Spleen (tissue), 7 donors: ENCODE measurements around the gene SHISA9.

Experiments
- POLR2A ChIP-seq, 3 donors: fragments of 450-650 bp; IDR thresholded peaks; one replicate each; pipeline ENCODE4 v1.5.1; 2017; ENCODE audit warnings: antibody characterized with exemption in 3 of 3, mild to moderate bottlenecking in 1 of 3
- POLR2AphosphoS5 ChIP-seq, 3 donors: sonication (generic); formaldehyde crosslinking; IDR thresholded peaks; one replicate each; pipeline ENCODE4 v1.5.1; 2017; ENCODE audit warnings: antibody characterized with exemption in 3 of 3
- TF ChIP-seq, protein P1 (sequence below), 11 experiments: fragments of 200-600 bp in 7 of 11; fragments of 450-650 bp in 4 of 11; sonication (generic) in 4 of 11; IDR thresholded peaks in 8 of 11; conservative IDR thresholded peaks in 3 of 11; 1 replicate in 7 of 11; 2 replicates in 4 of 11; pipeline versions ENCODE4 v1.4.0 to v1.8.0; 2016 to 2021; ENCODE audit warnings: antibody characterized with exemption in 11 of 11, inconsistent platforms in 4 of 11, mild to moderate bottlenecking in 1 of 11
- donor health status: DM: no; HTN: no; CAD: no; lungs with moderate emphysema.
- donor health status: DM: no; HTN: no; CAD: no.
- donor health status: DM: no; HTN: no; CAD: no.

DNA sequence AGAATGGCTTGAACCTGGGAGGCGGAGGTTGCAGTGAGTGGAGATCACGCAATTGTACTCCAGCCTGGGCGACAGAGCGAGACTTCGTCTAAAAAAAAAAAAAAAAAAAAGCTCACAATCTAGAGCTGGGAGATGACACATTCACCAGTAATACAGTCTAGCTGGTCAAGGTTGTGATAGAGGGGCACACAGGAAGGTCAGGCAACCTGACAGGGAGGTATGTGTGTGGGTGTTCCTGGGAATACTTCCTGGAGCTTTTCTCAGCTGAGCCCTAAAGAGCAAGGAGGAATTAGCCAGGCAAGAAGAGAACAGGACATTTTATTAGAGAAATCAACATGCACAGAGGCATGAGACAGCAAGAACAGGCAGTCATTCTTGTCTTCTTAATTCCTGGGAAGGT is 216.7 kb downstream of the SHISA9 start:
- TF ChIP-seq POLR2A (IDR thresholded peaks at IDR 0.05) (no peak), POLR2AphosphoS5 (IDR thresholded peaks at IDR 0.05) (no peak)
- TF ChIP-seq, protein P1, sequence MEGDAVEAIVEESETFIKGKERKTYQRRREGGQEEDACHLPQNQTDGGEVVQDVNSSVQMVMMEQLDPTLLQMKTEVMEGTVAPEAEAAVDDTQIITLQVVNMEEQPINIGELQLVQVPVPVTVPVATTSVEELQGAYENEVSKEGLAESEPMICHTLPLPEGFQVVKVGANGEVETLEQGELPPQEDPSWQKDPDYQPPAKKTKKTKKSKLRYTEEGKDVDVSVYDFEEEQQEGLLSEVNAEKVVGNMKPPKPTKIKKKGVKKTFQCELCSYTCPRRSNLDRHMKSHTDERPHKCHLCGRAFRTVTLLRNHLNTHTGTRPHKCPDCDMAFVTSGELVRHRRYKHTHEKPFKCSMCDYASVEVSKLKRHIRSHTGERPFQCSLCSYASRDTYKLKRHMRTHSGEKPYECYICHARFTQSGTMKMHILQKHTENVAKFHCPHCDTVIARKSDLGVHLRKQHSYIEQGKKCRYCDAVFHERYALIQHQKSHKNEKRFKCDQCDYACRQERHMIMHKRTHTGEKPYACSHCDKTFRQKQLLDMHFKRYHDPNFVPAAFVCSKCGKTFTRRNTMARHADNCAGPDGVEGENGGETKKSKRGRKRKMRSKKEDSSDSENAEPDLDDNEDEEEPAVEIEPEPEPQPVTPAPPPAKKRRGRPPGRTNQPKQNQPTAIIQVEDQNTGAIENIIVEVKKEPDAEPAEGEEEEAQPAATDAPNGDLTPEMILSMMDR (IDR thresholded peaks at IDR 0.05 in 8 of 11, conservative IDR thresholded peaks at IDR 0.05 in 3 of 11), result no peak
